ENCODE measurements around the gene MRGPRF.

MRGPRF gene

DNA sequence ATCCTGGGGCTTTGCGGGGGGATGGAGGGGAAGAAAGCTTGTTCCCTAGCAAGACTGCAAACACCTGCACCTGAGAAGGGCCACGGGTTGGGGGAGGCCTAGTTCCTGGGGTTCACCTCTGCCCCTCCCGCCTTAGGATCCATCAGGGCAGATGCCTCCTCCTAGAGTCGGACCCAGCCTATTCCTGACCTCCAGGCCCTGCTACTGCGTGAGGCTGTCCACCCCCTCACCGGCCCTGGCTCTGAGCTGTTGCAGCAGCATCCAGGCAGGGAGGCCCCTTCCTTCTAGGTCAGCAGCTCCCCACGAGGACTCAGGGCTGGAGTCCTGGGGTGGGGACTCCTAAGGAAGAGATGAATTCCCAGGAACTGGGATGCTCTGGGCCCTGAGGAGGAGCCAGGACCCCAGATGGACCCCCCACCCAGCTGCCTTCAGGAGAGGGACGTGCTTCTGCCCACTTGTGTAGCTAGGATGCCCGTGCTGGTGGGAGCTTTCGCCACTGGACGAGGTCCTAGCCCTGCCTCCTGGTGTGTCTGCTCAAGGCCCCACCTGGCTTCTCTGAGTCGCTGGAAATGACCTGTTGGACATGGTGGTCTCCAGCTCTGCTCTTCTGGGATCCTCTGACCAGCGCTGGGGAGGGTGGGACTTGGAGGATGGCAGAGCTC is 10.3 kb downstream of the MRGPRF start:
- no peak overlapping the region for H3K27ac ChIP-seq (ENCODE audit: extremely low read depth, low read depth, low read length)
- POLR2A ChIA-PET = no interaction called here

DNA sequence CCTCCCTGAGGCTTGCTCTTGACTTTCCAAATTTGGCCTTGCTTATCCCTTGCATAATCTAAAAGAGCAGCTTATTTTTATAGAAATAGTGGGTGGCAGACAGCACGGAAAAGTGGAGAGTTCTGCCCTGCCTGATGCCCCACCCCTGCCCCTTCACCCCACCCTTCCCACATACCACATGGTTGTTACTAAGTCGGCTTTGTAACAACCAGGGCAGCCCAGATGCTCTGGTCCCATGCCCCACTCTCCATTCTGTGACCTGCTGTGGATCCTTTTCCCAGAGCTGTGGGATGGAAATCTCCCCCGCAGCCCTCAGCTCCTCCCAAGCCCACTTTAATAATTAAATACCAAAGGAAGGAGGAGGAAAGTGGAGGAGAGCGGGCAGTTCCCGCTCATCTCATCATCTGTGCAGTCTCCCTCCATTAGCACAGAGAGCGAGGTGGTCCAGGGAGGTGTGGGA is 10.9 kb downstream of the MRGPRF start:
- TF ChIP-seq TCF7L2 (IDR thresholded peaks at IDR 0.05; ENCODE audit: borderline replicate concordance, low read depth, low read length) = no peak
- no peak for TF ChIP-seq ZNF211 (tag by site-specific recombination; IDR thresholded peaks at IDR 0.05; ENCODE audit: low read depth)
- CTCF ChIA-PET = interaction anchor here (0.7 to 1.0 kb wide), 2 partner anchors 9 to 17 kb away, joined by 3 to 6 read pairs; no protein-coding TSS in a partner anchor

More for the DNA sequence above, 10.3 kb downstream of the MRGPRF start:
- 0 out of 2 replicates have a peak, but pooled peaks cover 2% of the 10 kb centered on the region for H3K4me1 ChIP-seq (ENCODE audit: control insufficient read depth, insufficient read depth, low read length)
- no peaks in the 10 kb centered on the region for H3K36me3 ChIP-seq (ENCODE audit: control insufficient read depth in 2 of 2, insufficient read depth in 1 of 2, low read length in 2 of 2)
- no peaks in the 10 kb centered on the region for H3K9me3 ChIP-seq (ENCODE audit: control insufficient read depth, insufficient read depth, low read depth, low read length)
- TF ChIP-seq ZSCAN16 (tag by site-specific recombination; IDR thresholded peaks at IDR 0.05) (no peak), SALL2 (tag by site-specific recombination; IDR thresholded peaks at IDR 0.05; ENCODE audit: borderline replicate concordance) (no peak), ZNF670 (tag by site-specific recombination; IDR thresholded peaks at IDR 0.05; ENCODE audit: low read depth) (no peak)
- CTCF ChIA-PET = interaction anchor here (0.6 to 0.7 kb wide), 2 partner anchors 8 to 228 kb away, joined by 3 to 6 read pairs; no protein-coding TSS in a partner anchor
- H3K4me3 ChIP-seq (ENCODE audit: low read depth, low read length) = no peak overlapping the region

DNA sequence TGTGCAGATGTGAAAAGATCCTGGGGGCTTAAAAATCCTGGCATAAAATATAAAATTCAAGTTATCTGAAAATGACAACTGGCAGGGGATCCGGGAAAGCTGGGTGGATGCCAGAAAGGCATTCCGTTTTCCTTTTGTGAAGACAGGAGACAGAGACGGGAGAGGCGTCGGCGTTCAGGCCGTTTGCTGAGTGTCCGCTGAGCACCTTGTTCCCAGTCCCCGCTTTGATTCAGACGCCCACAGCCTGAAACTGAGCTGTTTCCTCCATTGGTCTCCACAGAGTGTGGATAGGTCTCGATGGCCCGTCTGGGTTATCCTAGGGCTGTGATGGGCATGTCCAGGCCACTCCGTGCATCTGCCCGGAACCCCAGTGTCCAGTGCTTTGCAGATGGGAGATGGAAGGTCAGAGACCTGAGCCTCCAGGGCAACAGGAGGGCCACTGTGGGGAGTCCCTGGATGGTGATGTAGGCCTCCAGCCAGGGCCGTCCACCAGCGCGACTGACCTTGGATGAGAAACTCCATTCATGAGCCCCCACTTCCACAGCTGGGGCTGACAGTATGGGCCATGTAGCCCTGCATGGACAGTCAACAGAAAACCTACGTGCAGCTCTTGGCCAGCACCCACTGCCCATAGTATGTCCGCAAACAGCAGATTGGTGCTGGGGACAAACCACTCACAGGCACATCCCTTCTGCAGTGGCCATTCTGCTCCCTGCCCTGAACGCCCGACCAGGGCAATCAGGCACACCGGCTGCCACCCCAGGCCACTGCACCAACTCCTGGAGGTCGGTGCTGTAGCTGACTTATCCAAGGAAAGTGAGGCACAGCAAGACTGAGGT is 11.6 kb downstream of the MRGPRF start:
- H3K27ac ChIP-seq (ENCODE audit: extremely low read depth, low read depth, low read length) = no peak overlapping the region
- TF ChIP-seq, protein P1, sequence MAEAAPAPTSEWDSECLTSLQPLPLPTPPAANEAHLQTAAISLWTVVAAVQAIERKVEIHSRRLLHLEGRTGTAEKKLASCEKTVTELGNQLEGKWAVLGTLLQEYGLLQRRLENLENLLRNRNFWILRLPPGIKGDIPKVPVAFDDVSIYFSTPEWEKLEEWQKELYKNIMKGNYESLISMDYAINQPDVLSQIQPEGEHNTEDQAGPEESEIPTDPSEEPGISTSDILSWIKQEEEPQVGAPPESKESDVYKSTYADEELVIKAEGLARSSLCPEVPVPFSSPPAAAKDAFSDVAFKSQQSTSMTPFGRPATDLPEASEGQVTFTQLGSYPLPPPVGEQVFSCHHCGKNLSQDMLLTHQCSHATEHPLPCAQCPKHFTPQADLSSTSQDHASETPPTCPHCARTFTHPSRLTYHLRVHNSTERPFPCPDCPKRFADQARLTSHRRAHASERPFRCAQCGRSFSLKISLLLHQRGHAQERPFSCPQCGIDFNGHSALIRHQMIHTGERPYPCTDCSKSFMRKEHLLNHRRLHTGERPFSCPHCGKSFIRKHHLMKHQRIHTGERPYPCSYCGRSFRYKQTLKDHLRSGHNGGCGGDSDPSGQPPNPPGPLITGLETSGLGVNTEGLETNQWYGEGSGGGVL (tag by site-specific recombination; IDR thresholded peaks at IDR 0.05) = no peak
- TF ChIP-seq ZNF747 (tag by site-specific recombination; IDR thresholded peaks at IDR 0.05) (no peak), ZSCAN16 (tag by site-specific recombination; IDR thresholded peaks at IDR 0.05) (no peak), ZNF544 (tag by site-specific recombination; IDR thresholded peaks at IDR 0.05) (no peak), ZNF426 (tag by site-specific recombination; IDR thresholded peaks at IDR 0.05) (no peak), ZNF302 (tag by site-specific recombination; IDR thresholded peaks at IDR 0.05; ENCODE audit: low read depth) (no peak), ZNF707 (tag by site-specific recombination; IDR thresholded peaks at IDR 0.05) (no peak), SP3 (tag by site-specific recombination; IDR thresholded peaks at IDR 0.05) (no peak), ZNF571 (tag by site-specific recombination; IDR thresholded peaks at IDR 0.05) (no peak), ZNF223 (tag by site-specific recombination; IDR thresholded peaks at IDR 0.05) (no peak), ZBTB7A (tag by site-specific recombination; IDR thresholded peaks at IDR 0.05; ENCODE audit: low read depth) (no peak), HOXA7 (CRISPR knock-in tag; IDR thresholded peaks at IDR 0.05; ENCODE audit: borderline replicate concordance) (no peak), SETDB1 (IDR thresholded peaks at IDR 0.05; ENCODE audit: insufficient read length, low read length) (no peak), ZNF48 (tag by site-specific recombination; IDR thresholded peaks at IDR 0.05) (no peak)
- TF ChIP-seq, protein P2, sequence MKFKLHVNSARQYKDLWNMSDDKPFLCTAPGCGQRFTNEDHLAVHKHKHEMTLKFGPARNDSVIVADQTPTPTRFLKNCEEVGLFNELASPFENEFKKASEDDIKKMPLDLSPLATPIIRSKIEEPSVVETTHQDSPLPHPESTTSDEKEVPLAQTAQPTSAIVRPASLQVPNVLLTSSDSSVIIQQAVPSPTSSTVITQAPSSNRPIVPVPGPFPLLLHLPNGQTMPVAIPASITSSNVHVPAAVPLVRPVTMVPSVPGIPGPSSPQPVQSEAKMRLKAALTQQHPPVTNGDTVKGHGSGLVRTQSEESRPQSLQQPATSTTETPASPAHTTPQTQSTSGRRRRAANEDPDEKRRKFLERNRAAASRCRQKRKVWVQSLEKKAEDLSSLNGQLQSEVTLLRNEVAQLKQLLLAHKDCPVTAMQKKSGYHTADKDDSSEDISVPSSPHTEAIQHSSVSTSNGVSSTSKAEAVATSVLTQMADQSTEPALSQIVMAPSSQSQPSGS (tag by site-specific recombination; IDR thresholded peaks at IDR 0.05; ENCODE audit: low read depth) = no peak
- TF ChIP-seq, protein P3, sequence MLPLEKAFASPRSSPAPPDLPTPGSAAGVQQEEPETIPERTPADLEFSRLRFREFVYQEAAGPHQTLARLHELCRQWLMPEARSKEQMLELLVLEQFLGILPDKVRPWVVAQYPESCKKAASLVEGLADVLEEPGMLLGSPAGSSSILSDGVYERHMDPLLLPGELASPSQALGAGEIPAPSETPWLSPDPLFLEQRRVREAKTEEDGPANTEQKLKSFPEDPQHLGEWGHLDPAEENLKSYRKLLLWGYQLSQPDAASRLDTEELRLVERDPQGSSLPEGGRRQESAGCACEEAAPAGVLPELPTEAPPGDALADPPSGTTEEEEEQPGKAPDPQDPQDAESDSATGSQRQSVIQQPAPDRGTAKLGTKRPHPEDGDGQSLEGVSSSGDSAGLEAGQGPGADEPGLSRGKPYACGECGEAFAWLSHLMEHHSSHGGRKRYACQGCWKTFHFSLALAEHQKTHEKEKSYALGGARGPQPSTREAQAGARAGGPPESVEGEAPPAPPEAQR (tag by site-specific recombination; IDR thresholded peaks at IDR 0.05) = no peak
- TF ChIP-seq, protein P4, sequence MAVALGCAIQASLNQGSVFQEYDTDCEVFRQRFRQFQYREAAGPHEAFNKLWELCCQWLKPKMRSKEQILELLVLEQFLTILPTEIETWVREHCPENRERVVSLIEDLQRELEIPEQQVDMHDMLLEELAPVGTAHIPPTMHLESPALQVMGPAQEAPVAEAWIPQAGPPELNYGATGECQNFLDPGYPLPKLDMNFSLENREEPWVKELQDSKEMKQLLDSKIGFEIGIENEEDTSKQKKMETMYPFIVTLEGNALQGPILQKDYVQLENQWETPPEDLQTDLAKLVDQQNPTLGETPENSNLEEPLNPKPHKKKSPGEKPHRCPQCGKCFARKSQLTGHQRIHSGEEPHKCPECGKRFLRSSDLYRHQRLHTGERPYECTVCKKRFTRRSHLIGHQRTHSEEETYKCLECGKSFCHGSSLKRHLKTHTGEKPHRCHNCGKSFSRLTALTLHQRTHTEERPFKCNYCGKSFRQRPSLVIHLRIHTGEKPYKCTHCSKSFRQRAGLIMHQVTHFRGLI (tag by site-specific recombination; IDR thresholded peaks at IDR 0.05) = no peak
- H3K36me3 ChIP-seq (ENCODE audit: control insufficient read depth in 2 of 2, insufficient read depth in 1 of 2, low read length in 2 of 2) = no peaks in the 10 kb centered on the region
- ChIA-PET CTCF (interaction anchor here (1.0 kb wide), 2 partner anchors 18 to 26 kb away, joined by 3 read pairs; no protein-coding TSS in a partner anchor), POLR2A (no interaction called here)
- no peaks in the 10 kb centered on the region for H3K9me3 ChIP-seq (ENCODE audit: control insufficient read depth, insufficient read depth, low read depth, low read length)
- 0 out of 2 replicates have a peak, but pooled peaks cover 2% of the 10 kb centered on the region for H3K4me1 ChIP-seq (ENCODE audit: control insufficient read depth, insufficient read depth, low read length)
- no peak overlapping the region for H3K4me3 ChIP-seq (ENCODE audit: low read depth, low read length)

More for the DNA sequence above, 10.9 kb downstream of the MRGPRF start:
- Histone ChIP-seq H3K4me3 (ENCODE audit: low read depth, low read length) (no peak overlapping the region), H3K4me1 (ENCODE audit: control insufficient read depth, insufficient read depth, low read length) (0 out of 2 replicates have a peak, but pooled peaks cover 2% of the 10 kb centered on the region), H3K36me3 (ENCODE audit: control insufficient read depth in 2 of 2, insufficient read depth in 1 of 2, low read length in 2 of 2) (no peaks in the 10 kb centered on the region), H3K27ac (ENCODE audit: extremely low read depth, low read depth, low read length) (no peak overlapping the region), H3K9me3 (ENCODE audit: control insufficient read depth, insufficient read depth, low read depth, low read length) (no peaks in the 10 kb centered on the region)
- POLR2A ChIA-PET = no interaction called here
